Upper lobe of left lung (tissue), 4 donors: ENCODE data around the gene SUMF1.

Experiments
- EP300 ChIP-seq, 4 donors: sonication (generic); formaldehyde crosslinking; IDR thresholded peaks; one replicate each; pipeline ENCODE4 v1.5.1; 2017; ENCODE audit warnings: antibody characterized with exemption in 4 of 4, control low read depth in 2 of 4
- POLR2A ChIP-seq, 4 donors: fragments of 450-650 bp; IDR thresholded peaks; one replicate each; pipeline ENCODE4 v1.5.1; 2016 to 2017; ENCODE audit warnings: antibody characterized with exemption in 4 of 4, mild to moderate bottlenecking in 2 of 4
- POLR2AphosphoS5 ChIP-seq, 2 donors: sonication (generic); formaldehyde crosslinking; IDR thresholded peaks; one replicate each; pipeline ENCODE4 v1.5.1; 2017; ENCODE audit warnings: antibody characterized with exemption in 2 of 2
- TF ChIP-seq, protein P1 (sequence below), 6 experiments: fragments of 450-650 bp in 4 of 6; fragments of 200-600 bp in 2 of 6; sonication (generic) in 2 of 6; IDR thresholded peaks; one replicate each; pipeline ENCODE4 v1.5.1; 2016 to 2019; ENCODE audit warnings: antibody characterized with exemption in 6 of 6

DNA sequence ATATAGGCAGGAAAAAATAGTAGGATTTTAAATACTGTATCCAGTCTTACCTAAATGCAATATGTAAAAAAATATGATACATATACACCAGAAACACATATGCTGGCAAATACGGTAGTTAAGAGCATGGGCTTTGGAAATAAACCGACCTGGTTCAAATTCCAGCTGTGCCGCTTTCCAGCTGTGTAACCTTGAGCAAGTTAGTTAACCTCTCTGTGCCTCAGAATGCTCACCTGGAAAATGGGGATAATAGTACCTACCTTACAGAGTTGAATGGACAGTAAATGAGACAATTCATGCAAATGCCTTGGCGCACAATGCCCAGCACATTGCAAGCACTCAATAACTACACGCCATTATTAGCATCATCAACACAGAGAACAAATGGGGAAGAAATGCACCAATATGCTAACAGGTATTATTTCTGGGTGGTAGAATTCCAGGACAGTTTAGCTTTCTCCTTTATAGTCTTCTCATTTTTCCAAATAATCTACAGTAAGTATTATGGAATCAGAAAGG, 50.6 kb downstream of the SUMF1 start:
- TF ChIP-seq, protein P1, sequence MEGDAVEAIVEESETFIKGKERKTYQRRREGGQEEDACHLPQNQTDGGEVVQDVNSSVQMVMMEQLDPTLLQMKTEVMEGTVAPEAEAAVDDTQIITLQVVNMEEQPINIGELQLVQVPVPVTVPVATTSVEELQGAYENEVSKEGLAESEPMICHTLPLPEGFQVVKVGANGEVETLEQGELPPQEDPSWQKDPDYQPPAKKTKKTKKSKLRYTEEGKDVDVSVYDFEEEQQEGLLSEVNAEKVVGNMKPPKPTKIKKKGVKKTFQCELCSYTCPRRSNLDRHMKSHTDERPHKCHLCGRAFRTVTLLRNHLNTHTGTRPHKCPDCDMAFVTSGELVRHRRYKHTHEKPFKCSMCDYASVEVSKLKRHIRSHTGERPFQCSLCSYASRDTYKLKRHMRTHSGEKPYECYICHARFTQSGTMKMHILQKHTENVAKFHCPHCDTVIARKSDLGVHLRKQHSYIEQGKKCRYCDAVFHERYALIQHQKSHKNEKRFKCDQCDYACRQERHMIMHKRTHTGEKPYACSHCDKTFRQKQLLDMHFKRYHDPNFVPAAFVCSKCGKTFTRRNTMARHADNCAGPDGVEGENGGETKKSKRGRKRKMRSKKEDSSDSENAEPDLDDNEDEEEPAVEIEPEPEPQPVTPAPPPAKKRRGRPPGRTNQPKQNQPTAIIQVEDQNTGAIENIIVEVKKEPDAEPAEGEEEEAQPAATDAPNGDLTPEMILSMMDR (IDR thresholded peaks at IDR 0.05), result no peak
- TF ChIP-seq EP300 (IDR thresholded peaks at IDR 0.05) (no peak), POLR2A (IDR thresholded peaks at IDR 0.05) (no peak), POLR2AphosphoS5 (IDR thresholded peaks at IDR 0.05) (no peak)
